NCI-H1436 treated with DMSO at 0.1 percent for 48 hours (cell line): Measurements from ENCODE around the gene CD44.
"Not testable (repeated sequence)": the region's sequence is repeated elsewhere in the genome, so short reads cannot be mapped to it uniquely, and the experiment has no call there.

Experiments used
- DNase-seq: peaks from one replicate; lab custom pipeline; 2025; lab: John Stamatoyannopoulos, UW

Gene CD44

DNA sequence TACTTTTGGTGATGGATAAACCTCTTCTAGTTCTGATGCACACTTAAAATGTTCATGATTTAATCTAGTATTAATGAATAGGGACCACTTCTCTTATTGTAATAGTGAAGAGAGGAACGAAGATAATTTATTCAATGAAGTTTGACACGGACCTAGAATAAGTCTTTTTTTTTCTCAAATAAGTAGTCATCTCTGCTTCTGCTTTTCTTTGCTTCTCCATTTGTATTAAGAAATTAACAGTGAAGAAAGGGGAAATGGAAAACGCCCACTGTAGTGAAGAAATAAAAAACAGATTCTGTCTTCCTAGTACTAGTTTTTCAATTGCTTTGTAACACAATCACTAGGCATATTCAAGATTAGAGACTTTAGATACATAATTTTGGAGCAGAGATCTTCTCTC is 73.0 kb downstream of the CD44 start:
- DNase-seq = no peak

DNA sequence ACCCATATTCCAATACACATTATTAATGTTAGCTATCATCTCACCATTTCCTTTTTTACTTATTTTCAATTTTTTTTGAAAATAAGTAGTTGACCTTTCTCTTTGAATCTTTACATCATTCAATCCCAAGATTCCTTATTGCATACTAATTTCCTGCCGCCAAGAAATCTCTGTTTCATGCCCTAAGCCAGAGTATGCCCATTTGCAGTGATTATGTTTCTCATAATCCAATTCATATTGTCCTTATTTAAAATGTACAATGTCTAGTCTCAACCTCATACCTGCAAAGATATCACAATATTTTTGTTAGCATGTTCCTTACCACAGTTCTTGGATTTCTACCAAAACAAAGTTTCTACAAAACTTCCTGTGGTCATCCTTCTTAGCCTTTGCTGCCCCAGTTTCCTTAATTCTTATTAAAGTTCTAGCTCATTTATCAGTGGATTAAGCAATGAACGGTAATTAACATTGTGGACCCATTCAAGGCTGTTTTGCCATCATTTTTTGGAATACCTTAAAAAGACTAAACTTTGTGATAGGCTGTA is 75.3 kb downstream of the CD44 start:
- no peak for DNase-seq

DNA sequence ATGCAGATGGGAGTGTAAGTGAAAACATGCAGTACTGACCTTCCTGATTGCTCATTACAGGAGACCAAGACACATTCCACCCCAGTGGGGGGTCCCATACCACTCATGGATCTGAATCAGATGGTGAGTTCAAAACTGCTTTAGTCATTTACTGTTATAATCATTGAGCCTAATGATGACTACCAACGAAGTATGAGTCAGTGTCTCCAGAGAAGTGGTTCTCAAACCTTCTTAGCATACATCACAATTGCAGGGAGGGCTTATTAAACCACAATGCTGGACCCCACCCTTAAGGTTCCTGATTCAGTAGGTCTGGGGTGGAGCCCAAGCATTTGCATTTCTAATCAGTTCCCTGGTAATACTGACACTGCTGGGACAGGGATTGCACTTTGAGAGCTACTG is 75.8 kb downstream of the CD44 start:
- no peak for DNase-seq

DNA sequence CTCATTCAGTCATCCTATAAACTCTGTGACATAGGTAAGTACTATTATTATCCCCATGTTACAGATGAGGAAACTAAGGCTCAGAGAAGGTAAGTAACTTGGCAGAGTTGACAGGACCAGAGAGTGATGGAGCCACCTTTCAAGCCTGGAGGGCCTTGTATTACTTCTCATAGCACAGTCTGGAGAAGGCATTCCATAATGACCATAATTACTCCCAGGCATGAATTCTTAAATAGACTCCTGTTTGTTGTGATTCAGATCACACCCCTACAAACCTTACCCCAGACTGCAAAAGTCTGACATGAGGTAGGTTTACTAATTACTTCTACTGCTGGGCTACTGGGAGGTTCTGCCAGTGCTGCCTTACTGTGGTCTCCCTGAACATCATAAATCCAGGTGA is 77.0 kb downstream of the CD44 start:
- no peak for DNase-seq

DNA sequence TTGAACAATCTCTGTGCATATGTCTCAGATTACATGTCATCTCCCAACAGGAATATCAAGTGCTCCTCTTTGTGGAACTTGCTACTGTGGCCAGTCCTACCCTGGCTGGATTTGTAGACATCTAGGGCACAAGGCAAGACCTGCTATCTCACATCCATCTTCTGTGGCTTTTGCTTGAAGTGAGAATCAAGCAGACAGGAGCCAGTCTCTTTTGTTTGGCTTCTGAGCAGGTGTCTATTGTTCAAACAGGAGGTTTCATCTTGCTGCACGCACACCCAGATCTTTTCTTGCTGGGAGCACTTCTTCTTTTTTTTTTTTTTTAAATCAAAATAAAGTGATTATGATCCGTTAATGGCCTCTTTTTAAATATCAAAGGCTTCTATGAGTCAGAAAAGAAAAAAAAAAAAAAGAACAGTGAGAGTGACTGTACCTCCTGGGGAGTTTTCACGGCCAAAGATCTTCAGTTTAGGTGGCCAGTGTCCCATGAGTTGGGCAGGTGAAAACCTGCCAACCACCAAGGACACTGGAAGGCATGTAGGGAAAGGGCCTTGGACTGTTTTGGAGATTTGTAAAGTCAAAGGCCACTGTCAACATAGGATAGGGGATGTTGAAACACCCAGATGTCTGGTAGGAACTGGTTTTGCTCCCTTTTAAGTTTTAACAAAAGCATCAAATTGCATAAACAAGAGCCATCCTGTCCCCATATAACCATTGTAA is 78.1 kb downstream of the CD44 start:
- DNase-seq = no peak

DNA sequence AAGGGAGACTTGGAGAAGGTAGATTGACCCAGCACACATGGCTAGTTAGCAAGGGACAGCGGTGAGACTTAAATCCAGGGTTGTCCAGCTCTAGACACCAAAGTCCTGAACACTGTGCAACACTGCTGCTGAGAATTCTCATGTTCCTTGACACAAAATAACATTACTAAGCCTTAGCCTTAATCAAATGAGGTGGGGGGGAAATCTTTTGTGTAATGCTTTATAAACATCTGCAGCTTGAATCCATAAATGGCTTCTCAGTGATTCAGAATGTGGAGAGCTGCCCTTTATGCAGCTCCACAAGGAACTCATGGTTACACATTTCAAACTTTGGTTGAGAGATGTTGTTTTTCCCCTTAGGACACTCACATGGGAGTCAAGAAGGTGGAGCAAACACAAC is 80.0 kb downstream of the CD44 start:
- DNase-seq = no peak

DNA sequence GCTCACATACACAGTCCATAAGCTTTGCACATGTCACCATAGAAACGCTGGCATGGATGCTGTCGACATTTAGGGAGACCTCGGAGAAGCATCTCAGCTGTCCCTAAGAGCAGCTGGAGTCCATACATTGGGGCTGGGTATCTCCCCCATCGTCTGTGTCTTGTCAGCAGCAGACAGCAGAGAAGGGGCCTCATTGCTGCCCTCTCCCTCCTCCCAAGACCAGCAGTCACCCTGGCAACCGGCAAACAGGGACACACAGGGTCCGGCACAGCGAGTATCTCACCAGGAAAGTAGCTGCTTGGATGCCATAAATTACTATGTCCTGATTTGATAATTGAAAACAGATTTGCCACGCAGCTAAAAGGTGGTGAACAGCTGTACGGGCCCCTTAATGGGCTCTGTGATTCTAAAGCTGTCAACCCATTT is 84.4 kb downstream of the CD44 start:
- no peak for DNase-seq

DNA sequence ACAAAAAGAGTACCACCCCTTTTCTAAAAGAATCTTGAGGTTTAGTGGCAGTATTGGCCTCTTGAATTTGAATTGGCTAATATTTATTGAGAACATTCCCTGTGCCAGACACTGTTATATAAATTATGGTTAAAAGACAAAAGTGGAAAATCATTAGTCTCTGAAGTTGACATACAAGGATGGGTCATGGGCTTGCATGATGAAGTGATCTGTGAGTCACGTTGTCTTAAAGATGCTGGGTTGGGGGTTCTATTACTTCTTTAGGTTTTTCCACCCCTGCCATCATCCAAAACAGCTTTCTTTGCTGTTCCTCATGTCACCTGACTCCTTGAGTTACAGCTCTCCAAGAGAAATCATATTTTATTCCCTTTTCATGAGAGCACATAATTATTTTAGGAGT is 85.0 kb downstream of the CD44 start:
- DNase-seq = no peak

DNA sequence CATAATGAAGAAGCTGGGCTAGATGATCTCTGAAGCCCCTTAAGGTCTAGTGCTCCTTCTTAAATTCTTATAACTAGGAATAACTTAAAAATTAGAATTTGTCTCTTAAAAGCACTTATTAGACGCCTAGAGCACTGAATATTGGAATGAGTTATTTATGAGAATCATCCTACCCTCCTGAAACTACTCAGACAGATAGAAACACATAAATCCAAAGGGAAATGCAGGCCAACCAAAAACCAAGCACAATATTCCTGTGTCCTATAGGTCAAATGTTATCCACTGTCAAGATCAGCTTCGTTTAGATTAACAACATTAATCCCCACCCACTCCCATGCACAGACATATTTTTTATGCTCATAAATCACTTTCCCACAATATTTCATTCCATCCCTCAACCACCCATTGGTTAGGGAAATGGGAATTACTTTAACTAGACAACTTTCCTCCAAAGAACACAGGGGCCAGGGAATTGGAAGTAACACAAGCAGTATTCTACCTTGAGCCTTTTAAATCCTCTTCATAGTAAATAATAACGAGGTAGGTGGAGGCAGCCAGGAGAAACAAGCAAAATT is 87.1 kb downstream of the CD44 start:
- DNase-seq = no peak

DNA sequence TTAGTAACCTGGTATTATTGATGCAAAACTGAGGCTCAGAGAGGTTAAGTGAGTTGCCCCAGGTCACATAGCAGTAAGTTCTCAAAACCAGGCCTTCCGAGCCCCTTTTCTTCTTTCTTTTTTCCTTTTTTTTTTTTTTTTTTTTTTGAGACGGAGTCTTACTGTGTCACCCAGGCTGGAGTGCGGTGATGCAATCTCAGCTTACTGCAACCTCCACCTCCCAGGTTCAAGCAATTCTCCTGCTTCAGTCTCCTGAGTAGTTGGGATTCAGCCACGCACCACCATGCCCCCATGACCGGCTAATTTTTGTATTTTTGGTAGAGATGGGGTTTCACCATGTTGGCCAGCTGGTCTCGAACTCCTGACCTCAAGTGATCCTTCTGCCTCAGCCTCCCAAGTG is 87.8 kb downstream of the CD44 start:
- DNase-seq = not testable (repeated sequence)

DNA sequence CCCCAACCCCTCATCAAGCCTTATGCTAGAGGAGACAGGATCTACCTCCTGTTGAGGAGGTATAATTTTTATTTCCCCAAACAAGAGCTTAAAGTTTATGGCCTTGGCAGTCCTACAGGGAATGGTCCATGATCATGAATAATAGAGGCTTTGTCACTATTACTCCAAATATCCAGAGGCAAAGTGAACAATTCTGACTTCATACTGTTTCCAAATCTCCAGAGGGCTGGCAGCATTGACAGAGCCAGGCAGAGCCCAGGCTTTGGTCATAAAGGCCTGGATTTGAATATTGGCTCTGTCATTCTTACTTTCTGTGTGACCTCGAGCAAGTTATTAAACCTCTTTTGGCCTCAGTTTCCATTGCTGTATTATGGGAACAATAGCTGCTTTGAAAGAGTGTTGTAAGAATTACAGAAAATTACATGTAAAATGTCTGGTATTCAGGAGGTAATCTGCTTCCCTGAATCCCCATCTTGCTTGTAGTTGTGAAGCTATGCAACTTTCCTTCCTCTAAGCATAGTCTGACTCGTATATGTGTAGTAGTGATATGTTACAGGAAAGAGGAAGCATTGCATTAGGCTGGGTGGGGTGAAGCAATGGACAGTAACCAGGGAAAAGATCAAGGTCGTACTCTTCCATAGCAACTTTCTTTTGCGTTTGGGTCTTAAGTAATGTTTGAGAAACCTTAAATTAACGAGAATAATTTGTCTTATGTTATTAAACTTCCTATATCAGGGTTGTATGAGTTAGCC is 88.8 kb downstream of the CD44 start:
- no peak for DNase-seq

DNA sequence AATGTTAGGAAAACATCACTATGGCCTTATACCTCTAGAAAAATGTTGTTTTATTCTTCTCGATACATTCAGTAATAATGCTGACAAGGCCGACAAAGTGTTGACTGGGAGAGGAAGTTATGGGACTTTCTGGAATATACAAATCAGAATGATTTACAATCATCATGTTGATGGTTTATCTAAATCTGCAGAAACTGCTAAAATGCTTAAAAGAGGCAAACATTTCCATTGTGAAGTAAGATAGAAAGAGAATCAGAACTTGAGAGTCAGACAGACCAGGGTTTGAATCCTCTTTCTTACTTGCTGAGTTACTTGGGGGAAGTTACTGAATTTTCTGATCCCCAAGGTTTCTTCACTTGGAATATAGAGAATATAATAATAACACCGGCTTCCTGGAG is 89.4 kb downstream of the CD44 start:
- DNase-seq = no peak

DNA sequence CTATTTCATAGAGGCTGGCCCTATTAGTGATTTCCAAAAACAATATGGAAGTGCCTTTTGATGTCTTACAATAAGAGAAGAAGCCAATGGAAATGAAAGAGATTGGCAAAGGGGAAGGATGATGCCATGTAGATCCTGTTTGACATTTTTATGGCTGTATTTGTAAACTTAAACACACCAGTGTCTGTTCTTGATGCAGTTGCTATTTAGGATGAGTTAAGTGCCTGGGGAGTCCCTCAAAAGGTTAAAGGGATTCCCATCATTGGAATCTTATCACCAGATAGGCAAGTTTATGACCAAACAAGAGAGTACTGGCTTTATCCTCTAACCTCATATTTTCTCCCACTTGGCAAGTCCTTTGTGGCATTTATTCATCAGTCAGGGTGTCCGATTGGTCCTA is 91.4 kb downstream of the CD44 start:
- DNase-seq = no peak

DNA sequence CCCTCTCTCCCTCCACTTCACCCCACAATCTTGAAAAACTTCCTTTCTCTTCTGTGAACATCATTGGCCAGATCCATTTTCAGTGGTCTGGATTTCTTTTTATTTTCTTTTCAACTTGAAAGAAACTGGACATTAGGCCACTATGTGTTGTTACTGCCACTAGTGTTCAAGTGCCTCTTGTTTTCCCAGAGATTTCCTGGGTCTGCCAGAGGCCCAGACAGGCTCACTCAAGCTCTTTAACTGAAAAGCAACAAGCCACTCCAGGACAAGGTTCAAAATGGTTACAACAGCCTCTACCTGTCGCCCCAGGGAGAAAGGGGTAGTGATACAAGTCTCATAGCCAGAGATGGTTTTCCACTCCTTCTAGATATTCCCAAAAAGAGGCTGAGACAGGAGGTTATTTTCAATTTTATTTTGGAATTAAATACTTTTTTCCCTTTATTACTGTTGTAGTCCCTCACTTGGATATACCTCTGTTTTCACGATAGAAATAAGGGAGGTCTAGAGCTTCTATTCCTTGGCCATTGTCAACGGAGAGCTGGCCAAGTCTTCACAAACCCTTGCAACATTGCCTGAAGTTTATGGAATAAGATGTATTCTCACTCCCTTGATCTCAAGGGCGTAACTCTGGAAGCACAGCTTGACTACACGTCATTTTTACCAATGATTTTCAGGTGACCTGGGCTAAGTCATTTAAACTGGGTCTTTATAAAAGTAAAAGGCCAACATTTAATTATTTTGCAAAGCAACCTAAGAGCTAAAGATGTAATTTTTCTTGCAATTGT is 92.3 kb downstream of the CD44 start:
- DNase-seq = no peak

DNA sequence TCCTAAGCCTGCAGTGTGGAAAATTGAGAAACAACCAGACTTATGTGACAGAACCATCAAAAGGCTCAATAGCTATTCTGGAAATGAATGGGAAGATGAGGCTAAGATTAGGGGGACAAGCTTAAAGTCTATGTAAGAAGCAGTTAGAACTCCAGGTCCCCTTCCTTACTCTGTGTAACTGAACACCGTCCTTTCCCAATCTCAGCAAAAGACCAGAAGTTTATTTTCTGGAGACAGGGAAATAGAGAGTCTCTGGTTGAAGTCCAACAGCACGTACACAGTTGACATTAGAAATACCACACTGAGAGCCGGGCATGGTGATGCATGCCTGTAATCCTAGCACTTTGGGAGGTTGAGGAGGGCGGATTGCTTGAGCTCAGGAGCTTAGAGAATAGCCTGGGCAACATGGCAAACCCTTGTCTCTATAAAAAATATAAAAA is 93.9 kb downstream of the CD44 start:
- no peak for DNase-seq

DNA sequence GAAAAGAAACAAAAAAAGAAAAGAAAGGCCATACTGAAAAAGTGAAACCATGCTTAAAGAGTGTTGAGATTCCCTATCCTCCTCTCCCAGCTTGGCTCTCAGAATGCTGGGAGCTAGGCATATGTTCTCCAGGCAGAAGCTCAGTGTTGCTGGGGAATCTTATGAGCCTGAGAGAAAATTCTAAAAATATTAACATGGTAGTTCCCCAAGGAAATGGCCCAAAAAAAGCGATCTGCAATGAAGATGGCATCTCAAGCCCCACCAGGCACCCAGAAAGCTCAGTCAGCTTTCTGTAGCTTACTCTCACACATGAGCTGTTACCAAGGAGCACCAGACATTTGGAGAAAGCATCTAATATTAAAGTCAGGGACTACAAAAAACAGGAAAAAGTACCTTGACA is 94.5 kb downstream of the CD44 start:
- no peak for DNase-seq

DNA sequence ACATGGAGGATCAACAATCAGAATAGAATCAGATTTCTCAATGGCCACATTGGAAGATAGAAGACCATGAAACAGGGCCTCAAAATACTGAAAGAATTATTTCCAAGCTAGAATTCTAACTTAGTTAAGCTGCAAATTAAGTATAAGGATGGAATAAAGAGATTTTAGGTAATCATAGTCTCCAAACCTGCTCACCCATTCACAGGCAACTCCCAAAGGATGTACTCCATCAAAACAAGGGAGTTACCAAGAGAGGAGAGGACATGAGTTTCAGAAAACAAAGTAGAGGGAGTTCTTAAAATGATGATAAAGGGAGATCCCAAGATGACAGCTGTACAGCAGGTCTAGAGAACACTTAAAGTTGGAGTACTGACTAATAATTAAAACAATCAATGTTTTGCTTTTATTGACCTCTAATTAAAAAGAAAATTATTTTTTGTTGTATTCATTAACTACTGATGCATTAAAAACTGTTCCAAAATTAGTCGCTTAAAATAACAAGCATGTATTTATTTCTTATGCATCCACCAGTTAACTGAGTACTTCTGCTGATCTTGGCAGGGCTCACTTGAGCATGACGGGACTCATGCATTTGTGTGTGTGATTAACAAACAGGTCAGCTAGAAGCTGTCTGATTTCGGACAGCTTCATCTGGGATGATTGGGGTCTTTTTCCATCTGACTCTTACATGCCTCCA is 95.6 kb downstream of the CD44 start:
- no peak for DNase-seq

DNA sequence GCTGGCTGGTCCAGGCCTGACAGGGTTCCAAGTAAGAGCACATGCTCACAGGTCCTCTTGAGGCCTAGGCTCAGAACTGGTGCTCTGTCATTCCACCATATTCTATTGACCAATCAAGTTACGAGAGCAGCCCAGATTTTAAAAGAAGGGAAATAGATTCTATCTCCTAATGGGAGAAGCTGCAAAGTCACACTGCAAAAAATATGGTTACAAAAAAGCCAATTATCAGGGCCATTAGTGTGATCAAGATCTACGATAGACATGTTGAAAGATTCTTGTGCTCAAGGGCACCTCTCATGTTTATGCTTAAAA is 96.1 kb downstream of the CD44 start:
- no peak for DNase-seq

DNA sequence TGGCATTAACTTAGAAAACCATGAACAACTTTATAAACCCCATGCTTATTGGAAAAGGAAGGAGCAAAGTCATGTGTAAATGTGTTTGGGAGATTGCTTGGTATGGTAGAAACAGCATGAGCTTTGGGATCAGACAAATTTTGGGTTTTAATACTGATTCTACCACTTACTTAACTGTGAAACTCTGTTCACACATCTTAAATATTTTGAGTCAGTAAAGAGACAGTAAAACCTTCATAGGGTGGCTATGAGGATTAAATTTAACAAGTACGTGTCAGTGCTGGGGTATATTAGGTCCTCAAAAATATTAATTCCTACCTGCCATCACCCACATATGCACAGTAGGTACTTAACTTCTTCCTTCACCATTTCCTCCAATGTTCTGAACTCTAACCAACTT is 96.5 kb downstream of the CD44 start:
- no peak for DNase-seq

DNA sequence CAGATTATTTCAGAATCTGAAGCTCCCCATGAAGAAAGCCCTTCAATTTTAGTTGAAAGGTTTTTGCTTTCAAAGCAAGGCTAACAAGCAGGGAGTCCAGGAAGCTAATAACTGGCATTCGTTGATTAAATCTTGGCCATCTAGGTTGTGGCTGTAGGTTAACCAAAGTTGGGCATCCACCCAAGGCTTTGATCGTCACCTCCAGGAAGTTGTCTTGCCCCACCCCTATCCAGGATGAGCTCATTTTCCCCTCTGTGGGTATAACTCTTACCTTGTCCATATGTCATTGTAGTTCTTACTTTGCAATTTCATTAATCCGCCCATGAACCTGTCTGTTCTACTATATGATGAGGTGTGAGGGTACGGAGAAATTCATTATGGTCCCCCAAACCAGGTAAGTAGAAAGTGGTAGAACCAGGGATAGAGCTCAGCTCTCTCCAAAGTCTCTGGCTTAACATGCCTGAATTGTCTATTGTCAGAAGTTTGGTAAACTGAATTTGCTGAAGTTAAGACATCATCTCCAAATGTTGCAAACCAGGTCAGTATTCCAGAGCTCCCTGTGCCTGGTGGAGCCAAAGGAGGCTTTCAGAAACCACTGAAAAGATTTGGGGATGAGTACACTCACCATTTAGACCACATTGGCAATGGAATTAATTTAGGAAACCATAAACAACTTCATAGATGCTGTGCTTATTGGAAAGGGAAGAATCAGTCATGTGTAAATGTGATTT is 97.1 kb downstream of the CD44 start:
- no peak for DNase-seq

DNA sequence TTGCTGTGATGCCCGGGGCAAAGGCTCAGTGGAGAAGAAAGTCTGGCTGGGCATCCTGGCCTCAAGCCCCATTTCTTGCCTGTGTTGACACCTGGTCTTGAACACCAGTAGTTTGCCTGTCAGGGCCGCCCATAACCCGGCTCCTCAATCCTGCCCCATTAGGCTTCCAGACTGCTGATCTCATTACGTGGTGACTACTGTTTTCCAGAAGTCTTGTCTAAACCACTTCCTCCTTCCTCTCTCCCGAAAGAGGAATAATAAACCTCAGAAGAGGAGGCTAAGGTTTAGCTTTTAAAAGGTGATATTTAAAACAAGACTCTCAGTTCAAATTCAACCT is 97.7 kb downstream of the CD44 start:
- no peak for DNase-seq
